ENCODE data around the gene IER5L.

Gene IER5L

GRCh38 chr9:129128689-129129088, 49.4 kb downstream of the IER5L start:
- Mint-ChIP-seq H3K9me3 (no peaks in the 10 kb centered on the region), H3K27ac (no peak overlapping the region), H3K4me1 (ENCODE audit: low read depth) (peaks cover 18% of the 10 kb centered on the region), H3K4me3 (no peak overlapping the region), H3K36me3 (ENCODE audit: low read depth) (peaks cover 100% of the 10 kb centered on the region), H3K27me3 (no peaks in the 10 kb centered on the region)
- intact Hi-C loops (cut with micrococcal nuclease), result no loop called here

GRCh38 chr9:129126749-129127618, 51.1 kb downstream of the IER5L start:
- Mint-ChIP-seq H3K4me1 (ENCODE audit: low read depth) (peaks cover 17% of the 10 kb centered on the region), H3K27ac (no peak overlapping the region), H3K27me3 (no peaks in the 10 kb centered on the region), H3K9me3 (no peaks in the 10 kb centered on the region), H3K36me3 (ENCODE audit: low read depth) (peaks cover 100% of the 10 kb centered on the region), H3K4me3 (no peak overlapping the region)
- intact Hi-C loops (cut with micrococcal nuclease), result no loop called here

Data from dendritic cell treated with granulocyte-macrophage colony-stimulating factor and Interleukin-4, amounts not matched to agents 40 ng/mL and 50 ng/mL, for 4 days (primary cell).